ENCODE measurements around the gene SDHB. TPM values are rescaled to one million over a fixed set of nuclear protein-coding genes. Genes with fewer than 3 reads are reported as not detected.

Gene SDHB
- total RNA-seq, 1 experiment from 2014 or later: 212 TPM

DNA sequence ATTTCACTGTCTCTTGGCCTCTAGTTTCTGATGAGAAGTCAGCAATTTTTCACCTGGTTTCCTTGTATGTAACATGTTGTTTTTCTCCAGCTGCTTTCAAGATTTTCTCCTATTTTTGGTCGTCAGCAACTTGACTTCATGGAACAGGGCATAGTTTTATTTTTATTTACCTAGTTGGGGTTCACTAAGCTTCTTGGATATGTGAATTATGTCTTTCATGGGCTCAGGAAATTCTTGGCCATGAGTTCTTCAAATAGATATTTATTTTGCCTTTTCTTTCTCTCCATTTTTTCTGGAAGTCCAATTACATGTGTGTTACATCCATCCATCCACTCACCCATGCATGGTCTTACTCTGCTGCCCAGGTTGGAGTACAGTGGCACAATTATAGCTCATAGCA, 13.7 kb downstream of the SDHB start:
- intact Hi-C loops (cut with micrococcal nuclease; ENCODE audit: unreplicated experiment): no loop called here
- no peaks in the 10 kb centered on the region for H3K27me3 ChIP-seq (ENCODE audit: control insufficient read depth, insufficient read depth, low read length)
- H3K4me1 ChIP-seq (ENCODE audit: control insufficient read depth, insufficient read depth, low read length): no peaks in the 10 kb centered on the region
- in situ Hi-C loops (cut with HindIII; ENCODE audit: low pct_unique_long_range_greater_than_20kb, low sequenced_read_pairs): no loop called here
- POLR2A ChIA-PET: no interaction called here
- H3K36me3 ChIP-seq (ENCODE audit: control insufficient read depth, insufficient read depth, low read length): peaks cover 14% of the 10 kb centered on the region
- no peak overlapping the region for H3K4me3 ChIP-seq (ENCODE audit: low read depth in 2 of 2, low read length in 2 of 2)
- CTCF ChIA-PET: no interaction called here
- DNase-seq (ENCODE audit: low read depth, low spot score) (no peak), ATAC-seq (no peak)
- BruUV-seq (replicated peaks): no TSS peak
- TF ChIP-seq, protein P1, sequence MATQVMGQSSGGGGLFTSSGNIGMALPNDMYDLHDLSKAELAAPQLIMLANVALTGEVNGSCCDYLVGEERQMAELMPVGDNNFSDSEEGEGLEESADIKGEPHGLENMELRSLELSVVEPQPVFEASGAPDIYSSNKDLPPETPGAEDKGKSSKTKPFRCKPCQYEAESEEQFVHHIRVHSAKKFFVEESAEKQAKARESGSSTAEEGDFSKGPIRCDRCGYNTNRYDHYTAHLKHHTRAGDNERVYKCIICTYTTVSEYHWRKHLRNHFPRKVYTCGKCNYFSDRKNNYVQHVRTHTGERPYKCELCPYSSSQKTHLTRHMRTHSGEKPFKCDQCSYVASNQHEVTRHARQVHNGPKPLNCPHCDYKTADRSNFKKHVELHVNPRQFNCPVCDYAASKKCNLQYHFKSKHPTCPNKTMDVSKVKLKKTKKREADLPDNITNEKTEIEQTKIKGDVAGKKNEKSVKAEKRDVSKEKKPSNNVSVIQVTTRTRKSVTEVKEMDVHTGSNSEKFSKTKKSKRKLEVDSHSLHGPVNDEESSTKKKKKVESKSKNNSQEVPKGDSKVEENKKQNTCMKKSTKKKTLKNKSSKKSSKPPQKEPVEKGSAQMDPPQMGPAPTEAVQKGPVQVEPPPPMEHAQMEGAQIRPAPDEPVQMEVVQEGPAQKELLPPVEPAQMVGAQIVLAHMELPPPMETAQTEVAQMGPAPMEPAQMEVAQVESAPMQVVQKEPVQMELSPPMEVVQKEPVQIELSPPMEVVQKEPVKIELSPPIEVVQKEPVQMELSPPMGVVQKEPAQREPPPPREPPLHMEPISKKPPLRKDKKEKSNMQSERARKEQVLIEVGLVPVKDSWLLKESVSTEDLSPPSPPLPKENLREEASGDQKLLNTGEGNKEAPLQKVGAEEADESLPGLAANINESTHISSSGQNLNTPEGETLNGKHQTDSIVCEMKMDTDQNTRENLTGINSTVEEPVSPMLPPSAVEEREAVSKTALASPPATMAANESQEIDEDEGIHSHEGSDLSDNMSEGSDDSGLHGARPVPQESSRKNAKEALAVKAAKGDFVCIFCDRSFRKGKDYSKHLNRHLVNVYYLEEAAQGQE (IDR thresholded peaks at IDR 0.05; ENCODE audit: insufficient read depth in 1 of 2, low read depth in 2 of 2, low read length in 1 of 2): no peak
- TF ChIP-seq, protein P2, sequence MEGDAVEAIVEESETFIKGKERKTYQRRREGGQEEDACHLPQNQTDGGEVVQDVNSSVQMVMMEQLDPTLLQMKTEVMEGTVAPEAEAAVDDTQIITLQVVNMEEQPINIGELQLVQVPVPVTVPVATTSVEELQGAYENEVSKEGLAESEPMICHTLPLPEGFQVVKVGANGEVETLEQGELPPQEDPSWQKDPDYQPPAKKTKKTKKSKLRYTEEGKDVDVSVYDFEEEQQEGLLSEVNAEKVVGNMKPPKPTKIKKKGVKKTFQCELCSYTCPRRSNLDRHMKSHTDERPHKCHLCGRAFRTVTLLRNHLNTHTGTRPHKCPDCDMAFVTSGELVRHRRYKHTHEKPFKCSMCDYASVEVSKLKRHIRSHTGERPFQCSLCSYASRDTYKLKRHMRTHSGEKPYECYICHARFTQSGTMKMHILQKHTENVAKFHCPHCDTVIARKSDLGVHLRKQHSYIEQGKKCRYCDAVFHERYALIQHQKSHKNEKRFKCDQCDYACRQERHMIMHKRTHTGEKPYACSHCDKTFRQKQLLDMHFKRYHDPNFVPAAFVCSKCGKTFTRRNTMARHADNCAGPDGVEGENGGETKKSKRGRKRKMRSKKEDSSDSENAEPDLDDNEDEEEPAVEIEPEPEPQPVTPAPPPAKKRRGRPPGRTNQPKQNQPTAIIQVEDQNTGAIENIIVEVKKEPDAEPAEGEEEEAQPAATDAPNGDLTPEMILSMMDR (IDR thresholded peaks at IDR 0.05): no peak
- TF ChIP-seq SIN3A (IDR thresholded peaks at IDR 0.05; ENCODE audit: borderline replicate concordance, insufficient read depth, low read depth, low read length) (no peak), POLR2AphosphoS5 (IDR thresholded peaks at IDR 0.05; ENCODE audit: low read depth, low read length) (no peak), TCF7L2 (IDR thresholded peaks at IDR 0.05; ENCODE audit: low read depth, low read length) (no peak)
- no peaks in the 10 kb centered on the region for H3K9me3 ChIP-seq (ENCODE audit: control insufficient read depth, insufficient read depth, low read depth, low read length)
- H3K27ac ChIP-seq (ENCODE audit: low read length): no peak overlapping the region

DNA sequence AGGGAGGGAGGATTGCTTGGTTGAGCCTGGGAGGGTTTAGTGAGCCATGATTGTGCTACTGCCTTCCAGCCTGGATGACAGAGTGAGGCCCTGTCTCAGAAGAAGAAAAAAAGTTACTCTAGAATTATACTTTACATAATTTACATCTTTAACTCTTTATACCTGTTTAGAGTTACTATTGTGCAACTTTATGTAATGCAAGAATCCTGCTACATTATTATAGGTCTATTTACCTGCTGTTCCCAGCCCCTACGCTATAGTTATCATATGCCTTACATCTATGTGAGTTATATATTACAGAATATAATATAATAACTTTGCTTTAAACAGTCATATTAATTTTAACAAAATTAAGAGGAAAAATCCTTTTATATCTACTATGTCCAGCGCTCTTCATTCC, 14.3 kb downstream of the SDHB start:
- no peak for DNase-seq (ENCODE audit: low read depth, low spot score)
- BruUV-seq (replicated peaks): no TSS peak
- Histone ChIP-seq H3K27ac (ENCODE audit: low read length) (no peak overlapping the region), H3K4me1 (ENCODE audit: control insufficient read depth, insufficient read depth, low read length) (no peaks in the 10 kb centered on the region), H3K36me3 (ENCODE audit: control insufficient read depth, insufficient read depth, low read length) (peaks cover 11% of the 10 kb centered on the region), H3K4me3 (ENCODE audit: low read depth in 2 of 2, low read length in 2 of 2) (no peak overlapping the region), H3K27me3 (ENCODE audit: control insufficient read depth, insufficient read depth, low read length) (no peaks in the 10 kb centered on the region), H3K9me3 (ENCODE audit: control insufficient read depth, insufficient read depth, low read depth, low read length) (no peaks in the 10 kb centered on the region)
- CTCF ChIA-PET: no interaction called here
- intact Hi-C loops (cut with micrococcal nuclease; ENCODE audit: unreplicated experiment) (no loop called here), in situ Hi-C loops (cut with HindIII; ENCODE audit: low pct_unique_long_range_greater_than_20kb, low sequenced_read_pairs) (no loop called here)
- no peak for ATAC-seq
- no peak for TF ChIP-seq POLR2AphosphoS5 (IDR thresholded peaks at IDR 0.05; ENCODE audit: low read depth, low read length)
- TF ChIP-seq, protein P1 (IDR thresholded peaks at IDR 0.05; ENCODE audit: insufficient read depth in 1 of 2, low read depth in 2 of 2, low read length in 1 of 2): no peak
- no peak for TF ChIP-seq TCF7L2 (IDR thresholded peaks at IDR 0.05; ENCODE audit: low read depth, low read length)
- no peak for TF ChIP-seq SIN3A (IDR thresholded peaks at IDR 0.05; ENCODE audit: borderline replicate concordance, insufficient read depth, low read depth, low read length)
- TF ChIP-seq, protein P2 (IDR thresholded peaks at IDR 0.05): no peak
- POLR2A ChIA-PET: no interaction called here
